ENCODE measurements around the gene LATS1. TPM values are rescaled to one million over a fixed set of nuclear protein-coding genes. Genes with fewer than 3 reads are reported as not detected.

Gene LATS1
- total and polyA plus RNA-seq, 10 of the 15 experiments (the other 5 are each of a cell fraction or from before 2014, with no cell fraction given), result 2.1 to 15.6 (median 11.0) TPM

GRCh38 chr6:149723262-149723661 lies 5.4 kb upstream of the LATS1 start:
- no peaks in the 10 kb centered on the region for H4K20me1 ChIP-seq (ENCODE audit: control insufficient read depth, insufficient read depth)
- ChIA-PET POLR2A (no interaction called here), RAD21 (ENCODE audit: unreplicated experiment) (interaction anchor here (1.0 kb wide), 1 partner anchor 102 kb away, joined by 4 read pairs; no protein-coding TSS in a partner anchor), CTCF (interaction anchor here (0.7 to 4.1 kb wide), 10 partner anchors 19 to 491 kb away, joined by 3 to 17 read pairs (median 4); partner anchors contain the start of gene NUP43), SMC1A (ENCODE audit: uncharacterized antibody, unreplicated experiment) (interaction anchor here (1.0 kb wide), 1 partner anchor 153 kb away, joined by 3 read pairs; no protein-coding TSS in a partner anchor)
- in situ Hi-C loops (cut with MboI), result no loop called here
- H3K9ac ChIP-seq (ENCODE audit: control insufficient read depth, insufficient read depth, low read length), result no peak overlapping the region
- no peaks in the 10 kb centered on the region for H3K4me1 ChIP-seq (ENCODE audit: control insufficient read depth, insufficient read depth, low read length)
- DNase-seq (ENCODE audit: low read depth, low spot score), result no peak
- no peak overlapping the region for H3K27ac ChIP-seq (ENCODE audit: control insufficient read depth, insufficient read depth)
- H3K36me3 ChIP-seq (ENCODE audit: control insufficient read depth in 2 of 2, insufficient read depth in 2 of 2, low read length in 1 of 2), result peaks cover 0 to 3% of the 10 kb centered on the region in 2 experiments; a peak in 1 of 4 replicates
- 99% methylated on average over 4 of the region's 4 CpGs for WGBS (ENCODE audit: insufficient coverage, insufficient replicate concordance, low lambda C conversion rate, missing lambda C conversion rate)
- peaks cover 2% of the 10 kb centered on the region for H3K79me2 ChIP-seq (ENCODE audit: control insufficient read depth, insufficient read depth, low read length)
- no peaks in the 10 kb centered on the region for H3K27me3 ChIP-seq (replicated peaks in 1 of 2; ENCODE audit: control insufficient read depth in 2 of 2, insufficient read depth in 2 of 2, low read length in 1 of 2)
- FAIRE-seq, result no peak
- intact Hi-C loops (cut with micrococcal nuclease; ENCODE audit: unreplicated experiment), result loop anchor here (5.0 to 10.0 kb wide), 4 partner anchors 109 to 292 kb away; partner anchors contain the start of gene LRP11
- no peak overlapping the region for H3K4me2 ChIP-seq (ENCODE audit: control insufficient read depth, insufficient read depth)
- no peak for ATAC-seq
- no peak overlapping the region for H3K4me3 ChIP-seq
- BruUV-seq (replicated peaks), result no TSS peak
- H2AFZ ChIP-seq (ENCODE audit: control insufficient read depth, low read depth, low read length), result no peak overlapping the region
- H3K9me3 ChIP-seq (replicated peaks; ENCODE audit: control insufficient read depth, insufficient read depth, low read length), result no peaks in the 10 kb centered on the region
- no peak for TF ChIP-seq IKZF2 (IDR thresholded peaks at IDR 0.05)
- no peak for TF ChIP-seq YY1 (IDR thresholded peaks at IDR 0.05; ENCODE audit: low read depth, low read length)
- TF ChIP-seq JUND (IDR thresholded peaks at IDR 0.05; ENCODE audit: low read depth, low read length), result no peak
- TF ChIP-seq SMC3 (IDR thresholded peaks at IDR 0.05; ENCODE audit: borderline replicate concordance, low read length), result no peak
- no peak for TF ChIP-seq FOXM1 (IDR thresholded peaks at IDR 0.05; ENCODE audit: low read depth, low read length)
- TF ChIP-seq CREB1 (IDR thresholded peaks at IDR 0.05; ENCODE audit: low read depth), result no peak
- no peak for TF ChIP-seq EZH2 (IDR thresholded peaks at IDR 0.05; ENCODE audit: borderline replicate concordance, control insufficient read depth, low read depth, low read length)
- TF ChIP-seq KAT2A (conservative IDR thresholded peaks at IDR 0.05; ENCODE audit: control insufficient read depth, low read depth, low read length), result no peak
- TF ChIP-seq TBL1XR1 (IDR thresholded peaks at IDR 0.05; ENCODE audit: low read depth, low read length), result no peak
- TF ChIP-seq MEF2B (IDR thresholded peaks at IDR 0.05; ENCODE audit: partially characterized antibody, poor library complexity, severe bottlenecking), result no peak
- no peak for TF ChIP-seq PBX3 (IDR thresholded peaks at IDR 0.05; ENCODE audit: insufficient replicate concordance, low read depth, low read length)
- TF ChIP-seq CBFB (IDR thresholded peaks at IDR 0.05; ENCODE audit: low read depth), result no peak
- TF ChIP-seq KDM1A (IDR thresholded peaks at IDR 0.05; ENCODE audit: borderline replicate concordance), result no peak
- no peak for TF ChIP-seq E4F1 (IDR thresholded peaks at IDR 0.05; ENCODE audit: borderline replicate concordance, partially characterized antibody)
- TF ChIP-seq SUPT20H (IDR thresholded peaks at IDR 0.05; ENCODE audit: borderline replicate concordance, control insufficient read depth, low read depth, low read length), result no peak
- TF ChIP-seq HSF1 (IDR thresholded peaks at IDR 0.05; ENCODE audit: low read depth, low read length), result no peak
- TF ChIP-seq ZBED1 (IDR thresholded peaks at IDR 0.05; ENCODE audit: borderline replicate concordance), result no peak
- TF ChIP-seq CEBPB (IDR thresholded peaks at IDR 0.05; ENCODE audit: borderline replicate concordance in 1 of 2, low read depth in 2 of 2, low read length in 2 of 2), result no peak
- TF ChIP-seq USF2 (IDR thresholded peaks at IDR 0.05; ENCODE audit: borderline replicate concordance, low read depth, low read length), result no peak

All from GM12878 (cell line).